ENCODE results near the gene AGR2.

The AGR2 gene

DNA sequence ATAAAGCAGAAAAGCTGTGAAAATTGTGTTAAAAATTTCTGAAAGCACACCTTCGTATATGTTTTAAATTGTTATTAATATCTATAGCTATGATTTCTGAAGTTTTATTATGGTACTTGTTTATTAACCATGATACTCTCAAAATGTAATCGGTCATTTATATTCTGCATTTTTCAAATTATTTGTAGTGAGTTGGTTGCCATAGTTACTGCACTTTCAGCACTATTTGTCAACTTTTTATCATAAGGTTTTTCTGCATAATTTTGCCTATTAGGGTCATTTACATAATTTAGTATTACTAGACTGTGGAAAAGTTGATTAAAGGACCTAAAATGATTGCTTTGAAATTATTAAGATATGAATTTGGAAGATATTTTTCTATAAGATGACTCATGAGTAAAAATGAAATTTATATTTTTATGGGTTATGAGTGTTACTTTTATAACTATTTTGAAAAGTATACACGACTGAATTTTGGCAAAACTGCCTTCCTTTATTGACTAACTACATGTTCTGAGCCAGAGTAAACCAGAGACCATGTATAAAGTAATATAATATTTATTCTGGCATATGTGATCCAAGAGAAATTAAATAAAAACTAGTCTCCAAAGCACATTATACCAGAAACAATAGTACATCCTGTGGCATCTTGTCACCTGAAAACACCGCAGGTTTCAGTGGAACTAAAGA lies 7.9 kb upstream of the AGR2 start:
- DNase-seq: no peak

DNA sequence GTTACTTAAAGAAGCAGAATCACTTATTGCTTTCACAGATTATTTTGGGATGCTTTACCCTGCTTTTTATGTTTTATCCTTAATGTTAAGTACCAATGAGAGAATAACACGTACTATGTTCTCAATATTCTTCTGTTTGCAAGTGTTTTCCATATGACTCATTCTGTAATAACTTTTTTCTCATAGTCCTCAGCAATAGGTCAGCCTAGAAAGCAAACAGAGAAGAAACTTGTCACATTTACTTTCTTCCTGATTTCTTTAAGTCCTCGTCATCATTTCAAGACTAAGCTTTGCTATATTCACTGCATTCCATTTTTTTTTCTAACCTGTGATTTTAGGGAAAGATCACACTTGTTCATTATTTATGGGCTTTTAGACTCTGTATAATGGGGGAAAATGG lies 6.8 kb upstream of the AGR2 start:
- DNase-seq: no peak

DNA sequence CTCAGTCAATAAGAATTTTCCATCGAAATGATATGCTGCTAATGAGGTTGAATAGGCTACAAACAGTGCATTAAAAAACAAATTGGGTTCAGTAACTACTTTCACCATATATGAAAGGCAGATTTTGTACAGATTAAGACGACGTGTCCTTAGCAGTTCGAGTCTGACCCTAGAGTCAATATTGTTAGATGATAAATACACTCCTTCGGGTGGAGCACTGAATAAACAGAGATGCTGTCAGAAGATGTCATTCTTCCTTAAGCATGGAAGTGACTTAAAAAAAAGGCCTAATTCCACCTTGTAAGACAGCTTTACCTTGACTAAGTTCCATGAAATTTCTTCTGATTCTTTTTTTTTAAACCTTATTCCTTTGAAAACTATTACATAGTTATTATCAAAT lies 5.8 kb upstream of the AGR2 start:
- no peak for DNase-seq

DNA sequence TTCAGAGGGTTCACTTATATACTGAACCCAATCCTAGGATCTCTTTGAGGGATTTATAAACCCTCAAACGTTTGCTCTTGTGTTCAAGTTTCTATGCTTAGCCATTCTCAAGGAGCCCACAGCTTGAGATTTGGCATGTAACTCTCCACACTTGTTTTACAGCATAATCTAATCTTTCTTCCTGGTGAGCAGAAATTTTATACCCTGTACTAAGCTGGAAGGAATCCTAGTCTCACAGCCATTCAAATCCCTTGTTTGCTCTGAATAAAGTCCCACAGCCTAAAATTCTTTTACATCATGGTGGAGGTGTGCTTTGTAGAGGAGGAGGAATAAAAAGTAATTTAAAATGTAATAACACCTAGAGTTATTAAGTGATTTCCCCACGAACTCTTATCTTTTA lies 5.3 kb upstream of the AGR2 start:
- no peak for DNase-seq

DNA sequence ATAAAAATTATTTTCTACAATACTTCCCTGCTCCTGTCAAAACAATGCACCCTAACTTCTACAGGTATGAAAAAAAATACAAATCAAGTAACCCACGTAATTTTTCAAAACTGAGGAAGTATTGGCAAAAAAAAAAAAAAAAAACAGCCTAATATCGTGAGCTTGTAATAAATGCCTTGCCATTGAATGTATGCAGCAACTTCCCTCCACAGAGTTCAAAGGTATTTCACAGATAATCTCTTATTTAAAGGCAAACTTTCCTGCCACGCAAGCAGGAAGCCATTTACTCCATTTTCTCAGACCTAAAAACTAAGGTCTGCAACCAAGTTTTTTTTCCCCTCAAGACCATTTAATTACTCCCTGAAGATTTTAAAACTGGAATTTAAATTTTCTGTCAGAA lies 642 bp upstream of the AGR2 start:
- no peak for DNase-seq

DNA sequence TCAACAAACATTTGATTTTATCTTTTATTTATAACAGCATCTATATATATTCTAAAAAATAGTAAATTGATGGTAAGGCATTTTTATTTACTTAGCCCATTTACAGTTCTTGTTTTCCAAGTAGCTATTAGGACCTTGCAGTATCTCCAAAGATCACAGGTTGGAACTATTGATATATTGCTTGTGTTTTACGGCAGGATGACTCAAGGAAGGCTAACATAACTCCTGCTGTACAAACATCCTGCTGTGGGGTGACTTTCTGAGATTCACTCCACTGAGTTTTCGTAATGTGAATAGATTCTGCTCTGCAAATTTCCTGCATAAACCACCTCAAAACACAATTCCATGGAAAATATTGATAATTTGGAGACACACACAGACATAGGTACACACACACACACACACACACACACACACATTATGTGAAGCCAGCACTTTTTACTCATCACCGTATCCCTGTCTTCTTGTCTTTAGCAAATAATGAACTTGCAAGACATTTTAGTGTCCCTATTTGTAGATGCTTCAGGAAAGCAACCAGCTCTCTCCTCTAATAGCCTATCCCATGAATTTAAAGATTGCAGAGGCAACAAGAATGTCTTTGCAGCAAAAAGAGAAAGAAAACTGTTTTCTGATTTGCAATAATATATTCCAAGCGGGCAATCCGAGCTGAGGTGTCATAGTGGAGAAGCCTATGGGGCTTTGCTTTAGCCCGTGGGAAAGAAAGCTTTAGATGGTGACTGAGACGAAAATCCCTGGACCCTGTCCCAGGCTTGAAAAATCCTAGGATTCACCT lies 722 bp downstream of the AGR2 start:
- no peak for DNase-seq

DNA sequence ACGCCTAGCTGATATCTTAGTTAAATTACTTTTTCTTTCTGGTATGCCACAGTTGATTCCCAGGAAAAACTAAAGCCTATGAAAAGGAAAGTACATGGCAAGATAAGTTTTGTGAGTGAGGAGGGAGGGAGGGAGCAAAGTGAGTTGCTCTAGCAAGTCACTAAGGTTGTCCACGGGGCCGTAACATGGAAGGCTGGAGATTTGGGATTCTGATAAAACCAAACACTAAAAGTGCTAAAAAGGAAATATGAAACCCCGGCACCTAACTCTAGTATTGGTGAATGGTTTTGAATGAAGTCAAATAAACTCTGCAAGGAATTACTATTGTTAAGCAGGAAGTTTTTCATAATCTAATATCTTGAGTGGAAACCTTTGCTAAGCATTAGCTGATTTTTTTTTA lies 1.7 kb downstream of the AGR2 start:
- DNase-seq: no peak

DNA sequence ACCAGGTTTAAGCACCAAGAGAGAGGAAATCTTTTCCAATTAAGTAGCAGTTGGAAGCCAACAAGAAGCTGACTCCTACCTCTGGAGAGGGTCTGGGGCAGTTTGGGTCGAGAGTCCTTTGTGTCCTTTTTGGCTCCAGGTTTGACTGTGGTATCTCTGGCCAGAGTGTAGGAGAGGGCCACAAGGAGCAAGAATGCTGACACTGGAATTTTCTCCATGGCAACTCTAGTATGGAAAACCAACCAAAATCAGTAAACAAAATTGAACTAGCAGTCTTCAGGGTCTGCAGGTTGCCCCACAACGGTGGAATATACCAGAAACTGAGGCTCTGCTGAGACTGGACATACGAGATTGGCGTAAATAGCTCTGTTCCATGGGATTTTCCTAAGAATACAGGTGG lies 3.2 kb downstream of the AGR2 start:
- no peak for DNase-seq

DNA sequence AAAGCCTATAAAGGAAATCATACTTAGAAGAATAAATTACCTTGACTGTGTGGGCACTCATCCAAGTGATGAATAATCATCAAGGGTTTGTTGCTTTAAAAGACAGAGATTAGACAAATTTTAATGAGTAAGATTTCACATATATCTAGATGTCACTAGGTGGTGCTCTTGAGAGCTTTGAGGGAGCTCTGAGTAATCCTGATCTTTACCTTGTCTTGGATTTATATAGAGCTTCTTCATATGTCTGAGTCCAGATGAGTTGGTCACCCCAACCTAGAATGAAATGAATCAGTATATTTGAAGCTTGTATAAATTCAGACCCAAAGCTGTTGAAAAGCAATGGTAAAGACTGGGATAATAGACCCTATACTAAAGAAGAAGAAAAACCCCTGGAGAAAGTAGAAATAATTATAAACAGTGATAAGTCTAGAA lies 3.7 kb downstream of the AGR2 start:
- DNase-seq: no peak

DNA sequence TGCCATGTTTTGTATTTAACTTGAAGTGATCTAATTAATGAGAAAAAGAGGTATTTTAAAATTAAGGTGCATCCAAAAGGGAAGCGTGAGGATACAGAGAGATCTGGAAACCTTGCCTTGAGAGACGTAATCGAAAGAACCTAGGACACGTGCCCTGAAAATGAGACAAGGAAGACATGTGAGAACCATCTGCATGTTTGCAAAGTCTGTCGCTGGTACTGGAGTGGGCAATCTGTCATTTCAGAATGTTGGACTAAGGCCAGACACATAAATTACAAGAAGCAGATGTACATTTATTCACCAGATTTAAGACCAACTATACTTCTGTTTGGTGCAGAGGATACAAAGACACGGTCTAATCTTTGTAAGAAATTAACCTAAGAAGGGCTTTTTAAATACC lies 9.2 kb downstream of the AGR2 start:
- no peak for DNase-seq

DNA sequence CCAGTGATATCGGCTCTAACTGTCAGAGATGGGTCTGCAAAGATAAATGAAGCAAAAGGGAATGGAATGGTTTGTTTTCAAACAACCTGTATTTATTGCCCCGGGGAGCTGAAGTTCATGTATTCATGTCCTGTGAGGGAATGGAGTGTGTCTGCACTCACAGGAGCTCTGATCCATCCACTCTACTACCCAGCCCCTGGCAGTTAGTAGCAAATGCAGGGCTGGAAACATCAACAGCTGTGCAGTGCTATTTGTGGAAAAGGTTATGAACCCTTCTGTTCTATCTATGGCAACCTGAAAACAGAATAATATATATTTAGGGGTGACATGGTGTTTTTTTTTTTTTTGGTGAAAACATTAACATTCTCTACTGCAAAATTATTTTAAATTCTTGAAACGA lies 9.8 kb downstream of the AGR2 start:
- no peak for DNase-seq

DNA sequence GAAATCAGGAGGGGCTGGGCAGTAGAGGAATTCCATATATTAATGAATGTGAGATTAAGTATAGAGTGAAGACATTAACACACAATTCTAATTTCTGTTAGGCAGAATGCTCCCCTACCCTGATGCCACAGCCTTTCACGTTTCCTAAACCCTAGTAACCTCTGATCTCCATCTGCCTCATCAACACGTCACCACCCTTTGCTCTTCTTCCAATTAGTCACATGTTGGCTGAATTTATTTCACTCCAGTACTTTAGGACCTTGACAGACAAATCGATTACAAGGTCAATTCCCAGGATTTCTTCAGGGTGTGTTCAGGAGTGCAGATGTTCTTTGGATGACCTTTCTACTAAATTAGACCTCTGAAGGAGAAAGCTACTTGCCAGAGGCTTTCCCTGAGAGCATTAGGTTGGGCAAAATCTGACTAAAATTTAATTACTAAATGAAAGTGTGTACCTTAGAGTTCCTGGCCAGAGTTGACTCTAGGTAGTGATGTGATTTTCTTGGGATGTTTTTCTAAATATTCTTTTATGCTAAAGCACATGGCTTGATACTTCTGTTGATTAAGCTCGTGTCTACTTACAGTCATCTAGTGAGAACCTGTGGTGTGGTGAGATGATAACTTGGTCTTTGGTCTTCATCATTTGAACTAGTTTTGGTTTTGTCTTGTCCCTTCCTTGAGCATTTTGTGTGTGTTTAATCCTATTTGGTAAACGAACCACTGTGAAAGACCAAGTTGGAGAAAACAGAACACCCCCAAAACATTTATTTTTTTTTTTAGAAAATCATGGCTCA lies 12.7 kb downstream of the AGR2 start:
- DNase-seq: no peak

DNA sequence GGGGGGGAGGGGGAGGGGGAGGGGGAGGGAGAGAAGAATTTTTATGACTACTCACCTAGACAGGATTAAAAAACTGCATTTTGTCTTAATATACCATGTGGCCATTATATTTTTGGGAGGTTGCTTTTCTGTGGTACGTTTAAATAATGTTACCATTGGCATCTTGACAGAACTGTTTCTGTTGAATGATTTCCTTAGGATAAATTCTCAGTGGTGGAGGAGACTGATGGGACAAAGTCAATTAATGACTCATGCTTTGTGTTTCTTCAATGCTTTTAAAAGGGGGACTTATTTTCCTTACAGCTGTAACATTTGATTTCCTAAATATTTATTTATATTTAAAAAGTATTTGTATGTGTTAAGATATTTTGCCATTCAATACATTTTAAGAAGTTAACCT lies 13.7 kb downstream of the AGR2 start:
- DNase-seq: no peak

DNA sequence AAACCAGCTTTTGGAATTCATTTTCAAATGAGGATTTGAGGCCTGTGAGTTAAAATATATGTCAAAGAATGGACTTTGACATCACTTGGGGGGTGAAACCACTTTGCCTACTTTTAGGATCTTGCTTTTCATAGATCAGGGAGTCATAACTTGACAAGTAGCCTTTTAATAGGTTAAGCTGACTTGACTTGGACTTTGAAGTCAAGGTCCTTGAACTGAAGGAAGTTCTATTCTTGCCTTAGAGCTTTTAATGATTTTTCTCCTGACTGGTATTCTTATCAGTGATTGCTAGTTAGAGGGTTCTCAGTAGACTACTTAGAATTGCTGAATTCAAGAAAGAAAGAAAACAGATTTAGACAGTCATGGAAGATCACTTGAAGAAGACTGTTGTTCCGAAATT lies 17.7 kb downstream of the AGR2 start:
- DNase-seq: no peak

DNA sequence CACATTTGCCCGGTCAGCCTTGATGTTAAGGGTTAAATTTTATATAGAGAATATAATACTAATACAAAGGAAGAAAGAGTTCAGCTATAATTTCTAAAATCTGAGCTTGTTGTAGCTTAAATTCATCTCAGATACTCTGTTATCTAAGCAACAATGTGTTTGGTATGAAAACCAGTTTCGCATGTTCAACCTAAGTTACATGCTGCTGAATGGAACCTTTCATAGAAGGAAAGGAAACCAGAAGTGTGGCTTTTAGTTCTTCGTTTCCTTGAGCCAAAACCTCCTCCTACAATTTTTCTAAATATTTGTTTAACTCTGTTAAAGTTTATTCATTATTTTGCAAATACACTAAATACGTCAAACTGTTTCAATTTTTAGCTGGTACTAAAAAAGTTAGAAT lies 18.5 kb downstream of the AGR2 start:
- no peak for DNase-seq

DNA sequence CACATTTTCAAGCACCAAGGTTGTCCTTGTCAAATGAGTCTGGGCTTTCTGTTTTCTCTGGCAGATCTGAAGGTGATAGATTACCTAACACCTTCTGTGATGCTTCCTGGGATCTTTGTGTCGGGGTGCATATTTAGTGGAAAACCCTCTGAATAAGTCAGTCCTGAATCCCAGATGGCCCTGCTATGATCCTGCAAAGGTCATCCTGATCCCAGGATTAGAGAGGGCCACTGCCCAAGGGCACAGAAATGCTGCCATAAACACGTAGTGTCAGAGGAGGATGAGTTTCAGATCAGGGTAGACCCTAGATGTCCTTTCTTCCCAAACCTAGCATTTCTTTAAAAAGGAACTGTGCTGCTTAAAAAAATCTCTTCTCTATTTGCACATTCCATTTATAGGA lies 19.0 kb downstream of the AGR2 start:
- no peak for DNase-seq

DNA sequence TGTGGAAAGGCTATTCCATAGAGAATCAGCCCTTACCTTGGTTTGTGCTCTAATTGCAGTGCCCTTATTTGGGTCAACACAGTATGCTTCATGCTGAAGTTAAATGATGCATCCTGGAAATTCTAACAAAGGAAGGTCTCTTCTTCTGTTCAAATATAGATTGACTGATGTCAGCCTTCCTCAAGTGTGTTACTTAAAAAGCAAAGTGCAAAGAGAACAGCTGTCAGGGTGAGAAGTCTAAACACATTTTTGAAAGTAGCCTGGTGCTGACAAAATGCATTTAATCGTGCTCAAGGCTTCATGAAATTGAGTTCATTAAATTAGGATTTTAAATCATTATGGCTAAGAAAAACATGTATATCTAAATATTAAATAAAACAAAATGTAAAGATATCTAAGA lies 19.5 kb downstream of the AGR2 start:
- DNase-seq: no peak

DNA sequence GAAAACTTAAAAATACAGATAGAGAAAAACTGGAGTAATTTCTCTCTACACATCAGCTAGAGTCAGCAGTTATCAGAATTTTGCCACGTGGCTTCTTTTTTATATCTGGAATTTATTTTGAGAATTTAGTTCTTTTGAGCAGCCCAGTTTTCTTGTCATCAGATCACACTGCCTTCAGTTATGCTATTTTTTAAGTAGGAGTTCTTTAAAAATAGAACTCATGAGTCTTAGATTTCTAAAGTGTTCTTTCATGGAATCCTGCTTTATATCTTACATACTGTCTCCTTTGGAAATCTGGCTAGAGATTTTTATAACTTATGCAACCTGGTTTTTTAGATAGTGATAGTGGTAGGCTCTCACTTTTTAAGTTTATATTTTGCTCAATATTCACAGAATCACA lies 24.2 kb downstream of the AGR2 start:
- DNase-seq: no peak

DNA sequence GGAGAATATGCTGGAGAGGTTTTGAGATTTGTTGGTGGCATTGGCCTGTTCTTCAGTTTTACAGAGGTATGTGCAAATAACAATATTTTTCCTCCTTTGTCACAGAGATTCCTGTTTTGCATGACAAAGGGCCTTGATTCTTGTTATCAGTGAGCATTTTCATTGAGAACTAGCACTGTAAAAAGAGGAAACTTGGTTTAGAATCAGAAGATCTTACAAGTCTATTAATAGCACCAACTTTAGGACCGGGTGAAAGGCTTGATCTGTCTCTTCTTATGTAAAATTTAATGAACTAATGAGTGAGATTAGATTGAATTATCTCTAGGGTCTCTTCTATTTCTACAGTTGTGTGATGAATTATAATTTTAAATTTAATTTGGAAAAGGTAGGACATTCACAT lies 25.7 kb downstream of the AGR2 start:
- no peak for DNase-seq

DNA sequence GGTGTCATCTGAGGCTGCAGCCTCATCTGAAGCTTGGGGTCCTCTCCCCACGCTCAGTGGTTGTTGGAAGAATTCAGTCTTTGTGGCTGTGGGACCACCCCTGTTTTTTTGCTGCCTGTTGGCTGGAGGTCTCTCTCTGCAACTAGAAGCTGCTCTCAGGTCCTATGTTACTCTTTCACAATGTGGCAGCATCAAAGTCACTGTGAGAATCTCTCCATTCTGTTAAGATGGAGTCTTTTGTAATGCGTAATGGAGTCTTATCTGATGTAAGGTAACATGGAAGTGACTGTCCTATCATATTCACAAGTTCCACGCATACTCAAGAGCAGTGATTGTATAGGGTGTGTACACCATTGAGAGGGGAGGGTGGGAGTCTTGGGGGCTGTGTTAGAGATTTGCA lies 26.3 kb downstream of the AGR2 start:
- no peak for DNase-seq

DNA sequence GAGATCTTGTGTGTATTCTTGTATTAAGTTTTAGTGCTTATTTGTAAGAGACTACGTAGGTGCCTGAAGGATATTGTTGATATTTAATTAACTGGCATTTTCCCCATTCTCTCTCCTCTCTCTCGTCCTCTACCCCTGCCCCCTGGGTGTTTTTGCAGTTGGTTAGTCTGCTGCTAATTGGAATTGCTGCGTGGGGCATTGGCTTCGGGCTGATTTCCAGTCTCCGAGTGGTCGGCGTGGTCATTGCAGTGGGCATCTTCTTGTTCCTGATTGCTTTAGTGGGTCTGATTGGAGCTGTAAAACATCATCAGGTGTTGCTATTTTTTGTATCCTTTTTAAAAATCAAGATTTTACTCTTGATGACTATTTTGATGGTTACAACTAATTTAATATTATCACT lies 28.7 kb downstream of the AGR2 start:
- DNase-seq: no peak

DNA sequence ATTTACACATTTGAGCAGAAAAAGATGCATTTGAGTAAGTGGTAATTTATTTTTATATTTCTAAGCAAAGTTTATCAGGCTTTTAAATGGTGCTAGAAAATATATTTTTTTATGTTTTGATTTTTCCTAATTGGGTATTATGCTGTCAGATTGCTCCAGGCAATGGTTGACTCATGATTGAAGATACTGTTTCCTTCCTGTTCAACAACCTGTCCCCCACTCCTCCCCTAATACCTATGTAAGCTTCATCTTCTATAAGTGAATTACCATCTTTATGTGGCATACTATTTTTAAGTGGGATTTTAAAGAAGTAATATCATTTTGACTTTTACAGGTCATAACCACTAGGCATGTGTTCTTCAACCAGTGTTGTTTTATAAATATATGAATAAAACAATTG lies 29.8 kb downstream of the AGR2 start:
- DNase-seq: no peak

DNA sequence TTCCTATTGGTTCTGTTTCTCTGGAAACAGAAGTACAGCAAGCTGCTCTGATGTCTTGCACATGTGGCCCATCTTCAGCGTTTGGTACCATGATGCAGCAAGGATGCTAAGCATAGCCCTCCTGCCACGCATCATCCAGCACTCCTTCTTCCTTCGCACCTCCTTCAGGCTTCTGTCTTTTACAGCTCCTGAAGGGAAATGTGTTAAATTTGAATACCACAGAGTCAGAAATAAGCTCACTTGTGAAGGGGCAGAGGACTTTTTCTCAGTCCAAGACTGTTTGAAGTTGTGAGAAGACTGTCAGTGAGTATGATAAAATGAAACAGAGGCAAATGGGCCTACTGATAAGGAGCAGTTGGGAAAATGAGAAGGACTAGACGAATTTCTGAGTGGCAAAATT lies 30.5 kb downstream of the AGR2 start:
- no peak for DNase-seq

DNA sequence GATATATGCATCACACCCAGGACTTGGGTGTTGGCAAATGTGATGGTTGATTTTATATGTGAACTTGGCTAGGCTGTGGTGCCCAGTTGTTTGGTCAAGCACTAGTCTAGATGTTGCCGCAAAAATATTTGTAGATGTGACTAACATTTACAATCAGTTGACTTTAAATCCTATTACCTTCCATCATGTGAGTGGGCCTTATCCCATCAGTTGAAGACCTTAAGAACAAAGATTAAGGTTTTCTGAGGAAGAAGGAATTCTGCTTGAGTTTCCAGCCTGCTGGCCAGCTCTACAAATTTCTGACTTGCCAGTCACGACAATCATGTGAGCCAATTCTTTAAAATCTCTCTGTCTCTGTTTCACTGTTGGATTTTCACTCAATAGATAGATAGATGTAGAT lies 30.9 kb downstream of the AGR2 start:
- DNase-seq: no peak
